NCI-H446 treated with DMSO at 0.1 percent for 48 hours (cell line): ENCODE results near the gene CYP2D6.
"Not testable (repeated sequence)": the region's sequence is repeated elsewhere in the genome, so short reads cannot be mapped to it uniquely, and the experiment has no call there.

Experiments
- DNase-seq: peaks from one replicate; lab custom pipeline; 2025; lab: John Stamatoyannopoulos, UW

CYP2D6 gene

GRCh38 chr22:42158456-42159132 lies 28.0 kb upstream of the CYP2D6 start:
- no peak for DNase-seq

GRCh38 chr22:42156598-42156997 lies 26.0 kb upstream of the CYP2D6 start:
- no peak for DNase-seq

DNA sequence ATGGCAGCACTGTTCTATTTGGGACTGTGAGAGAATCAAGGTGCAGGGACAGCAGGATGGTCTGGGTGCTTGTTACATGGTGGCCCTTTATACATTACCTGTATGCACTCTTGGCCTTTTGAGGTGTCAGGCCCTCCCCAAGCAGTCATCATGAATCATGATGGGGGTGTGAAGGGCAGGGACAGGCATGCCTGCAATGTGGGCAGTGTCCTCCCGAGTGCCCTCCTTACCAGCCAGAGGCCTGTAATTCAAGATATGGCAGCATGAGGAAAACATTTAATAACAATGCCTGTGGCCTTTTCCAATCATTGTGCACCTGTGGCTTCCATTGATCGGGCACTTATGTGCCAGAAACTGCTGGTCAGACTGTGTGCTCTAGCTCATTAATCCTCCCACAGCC lies 25.5 kb upstream of the CYP2D6 start:
- no peak for DNase-seq

- DNase-seq = no peak
Measured at GRCh38 chr22:42155053-42155543, 24.5 kb upstream of the CYP2D6 start.

- DNase-seq = no peak
Measured at GRCh38 chr22:42154293-42155052, 23.9 kb upstream of the CYP2D6 start.

- DNase-seq = no peak
Measured at GRCh38 chr22:42152661-42153270, 22.2 kb upstream of the CYP2D6 start.

- no peak for DNase-seq
Measured at GRCh38 chr22:42151924-42152635, 21.5 kb upstream of the CYP2D6 start.

- DNase-seq = no peak
Measured at GRCh38 chr22:42150727-42151590, 20.3 kb upstream of the CYP2D6 start.

- DNase-seq = not testable (repeated sequence)
Measured at GRCh38 chr22:42149798-42150197, 19.2 kb upstream of the CYP2D6 start.

- no peak for DNase-seq
Measured at GRCh38 chr22:42145175-42145574, 14.6 kb upstream of the CYP2D6 start.

- not testable (repeated sequence) for DNase-seq
Measured at GRCh38 chr22:42143859-42144822, 13.5 kb upstream of the CYP2D6 start.

- no peak for DNase-seq
Measured at GRCh38 chr22:42142771-42143461, 12.3 kb upstream of the CYP2D6 start.

GRCh38 chr22:42141307-42142057 lies 10.9 kb upstream of the CYP2D6 start:
- not testable (repeated sequence) for DNase-seq

DNA sequence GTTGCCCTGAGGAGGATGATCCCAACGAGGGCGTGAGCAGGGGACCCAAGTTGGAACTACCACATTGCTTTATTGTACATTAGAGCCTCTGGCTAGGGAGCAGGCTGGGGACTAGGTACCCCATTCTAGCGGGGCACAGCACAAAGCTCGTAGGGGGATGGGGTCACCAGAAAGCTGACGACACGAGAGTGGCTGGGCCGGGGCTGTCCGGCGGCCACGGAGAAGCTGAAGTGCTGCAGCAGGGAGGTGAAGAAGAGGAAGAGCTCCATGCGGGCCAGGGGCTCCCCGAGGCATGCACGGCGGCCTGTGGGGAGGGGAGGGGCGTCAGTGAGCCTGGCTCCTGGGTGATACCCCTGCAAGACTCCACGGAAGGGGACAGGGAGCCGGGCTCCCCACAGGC lies 9.5 kb upstream of the CYP2D6 start:
- DNase-seq = not testable (repeated sequence)

- DNase-seq = not testable (repeated sequence)
Measured at GRCh38 chr22:42139508-42139907, 8.9 kb upstream of the CYP2D6 start.

DNA sequence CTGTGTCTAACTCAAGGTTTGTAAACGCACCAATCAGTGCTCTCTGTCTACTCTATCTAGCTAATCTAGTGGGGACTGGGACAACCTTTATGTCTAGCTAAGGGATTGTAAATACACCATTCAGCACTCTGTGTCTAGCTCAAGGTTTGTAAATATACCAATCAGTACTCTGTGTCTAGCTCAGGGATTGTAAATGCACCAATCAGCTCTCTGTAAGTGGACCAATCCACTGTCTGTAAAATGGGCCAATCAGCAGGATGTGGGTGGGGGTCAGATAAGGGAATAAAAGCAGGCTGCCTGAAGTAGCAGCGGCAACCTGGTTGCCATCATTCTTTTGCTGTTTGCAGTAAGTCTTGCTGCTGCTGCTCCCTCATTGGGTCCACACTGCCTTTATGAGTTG lies 8.4 kb upstream of the CYP2D6 start:
- DNase-seq = no peak

- DNase-seq = no peak
Measured at GRCh38 chr22:42138122-42138770, 7.6 kb upstream of the CYP2D6 start.

DNA sequence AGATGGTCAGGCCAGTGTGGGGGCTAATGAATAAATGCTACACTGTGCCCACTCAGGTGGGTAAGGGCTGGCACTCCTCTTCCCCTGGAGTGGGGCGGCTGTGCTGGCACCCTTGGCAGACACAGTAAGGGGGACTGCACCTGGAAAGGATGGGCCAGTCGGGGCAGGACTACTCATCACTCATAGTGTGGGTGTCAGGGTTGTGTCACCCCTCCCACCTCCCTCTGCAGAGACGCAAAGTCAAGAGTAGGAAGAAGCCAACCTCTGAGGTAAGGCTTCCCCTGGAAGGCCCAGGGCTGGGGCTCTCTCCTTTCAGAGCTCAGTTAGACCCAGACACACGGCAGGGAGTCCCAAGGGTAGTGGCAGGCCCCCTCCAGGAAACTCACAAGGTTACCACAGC lies 5.1 kb upstream of the CYP2D6 start:
- not testable (repeated sequence) for DNase-seq
